UCSD-AML1 (cell line): ENCODE measurements around the gene HAUS8.
A peak's percentile ranks its signal among the peaks of the same experiment; 100 is the strongest.
"Not testable (repeated sequence)": the region's sequence is repeated elsewhere in the genome, so short reads cannot be mapped to it uniquely, and the experiment has no call there.

ENCODE experiments used
- DNase-seq: peaks from one replicate; lab custom pipeline; 2025; ENCODE audit not compliant: unreplicated experiment; lab: John Stamatoyannopoulos, UW

Gene HAUS8, protein sequence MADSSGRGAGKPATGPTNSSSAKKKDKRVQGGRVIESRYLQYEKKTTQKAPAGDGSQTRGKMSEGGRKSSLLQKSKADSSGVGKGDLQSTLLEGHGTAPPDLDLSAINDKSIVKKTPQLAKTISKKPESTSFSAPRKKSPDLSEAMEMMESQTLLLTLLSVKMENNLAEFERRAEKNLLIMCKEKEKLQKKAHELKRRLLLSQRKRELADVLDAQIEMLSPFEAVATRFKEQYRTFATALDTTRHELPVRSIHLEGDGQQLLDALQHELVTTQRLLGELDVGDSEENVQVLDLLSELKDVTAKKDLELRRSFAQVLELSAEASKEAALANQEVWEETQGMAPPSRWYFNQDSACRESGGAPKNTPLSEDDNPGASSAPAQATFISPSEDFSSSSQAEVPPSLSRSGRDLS

DNA sequence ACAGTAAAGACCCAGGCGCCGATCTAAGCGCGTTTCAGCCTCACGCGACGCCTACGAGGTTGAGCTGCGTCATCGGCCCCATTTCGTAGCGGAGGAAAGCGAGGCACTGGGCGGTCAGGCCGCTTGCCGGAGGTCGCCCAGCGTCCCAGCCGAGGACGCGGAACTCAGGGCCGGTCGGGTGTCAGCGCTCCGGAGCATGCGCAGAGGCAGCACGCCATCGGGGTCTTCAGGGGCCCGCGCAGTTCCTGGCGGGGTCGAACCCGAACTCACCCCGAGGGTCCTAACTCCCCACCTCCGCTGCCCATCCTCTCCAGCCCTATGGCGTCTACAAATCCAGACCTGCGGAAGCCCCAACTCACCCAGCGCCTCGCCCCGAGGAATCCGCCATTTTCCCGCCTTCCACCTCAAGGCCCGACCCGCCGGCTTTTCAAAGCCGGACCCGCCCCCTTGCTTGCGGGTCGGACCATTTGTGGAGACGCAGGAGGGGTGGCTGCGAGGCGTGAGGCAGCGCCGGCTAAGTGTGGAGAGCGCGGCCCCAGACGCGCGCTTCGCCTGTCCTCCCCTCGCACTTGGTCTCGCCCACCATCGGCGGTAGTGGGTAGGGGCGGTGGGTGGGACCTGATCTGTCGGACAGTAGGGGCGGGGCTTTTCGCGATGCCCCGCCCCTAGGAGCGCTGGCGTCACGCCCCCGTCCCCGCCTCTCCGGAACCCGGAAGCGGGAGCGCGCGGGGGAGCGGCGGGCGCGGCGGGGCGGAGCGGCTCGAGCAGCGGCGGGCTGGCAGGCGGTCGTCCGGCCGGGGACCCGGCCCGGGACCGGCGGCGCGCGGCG lies at the start of gene HAUS8, which contains the start of gene MYO9B:
Gene HAUS8, minus strand, starts transcription at position 418 of the 829 bp plus-strand sequence. Its CDS starts 30 bp downstream, at position 388.
Gene MYO9B, plus strand, starts transcription at position 743 of the 829 bp plus-strand sequence. CDS start 25,941 bp downstream, outside the sequence.
- peak; percentile 100 for DNase-seq

DNA sequence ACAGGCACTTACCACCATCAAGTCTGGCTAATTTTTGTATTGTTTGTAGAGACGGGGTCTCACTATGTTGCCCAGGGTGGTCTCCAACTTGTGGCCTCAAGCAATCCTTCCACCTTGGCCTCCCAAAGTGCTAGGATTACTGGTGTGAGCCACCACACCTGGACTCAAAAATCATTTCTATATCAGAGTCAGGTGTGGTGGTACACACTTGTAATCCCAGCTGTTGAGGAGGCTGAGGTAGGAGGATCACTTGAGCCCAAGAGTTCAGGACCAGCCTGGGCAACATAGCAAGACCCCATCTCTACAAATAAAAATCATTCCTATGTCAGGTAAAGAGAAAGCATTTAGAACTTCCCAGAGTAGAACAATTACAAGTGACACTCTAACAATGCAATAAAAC lies 48.8 kb upstream of the HAUS8 start:
- DNase-seq = no peak

DNA sequence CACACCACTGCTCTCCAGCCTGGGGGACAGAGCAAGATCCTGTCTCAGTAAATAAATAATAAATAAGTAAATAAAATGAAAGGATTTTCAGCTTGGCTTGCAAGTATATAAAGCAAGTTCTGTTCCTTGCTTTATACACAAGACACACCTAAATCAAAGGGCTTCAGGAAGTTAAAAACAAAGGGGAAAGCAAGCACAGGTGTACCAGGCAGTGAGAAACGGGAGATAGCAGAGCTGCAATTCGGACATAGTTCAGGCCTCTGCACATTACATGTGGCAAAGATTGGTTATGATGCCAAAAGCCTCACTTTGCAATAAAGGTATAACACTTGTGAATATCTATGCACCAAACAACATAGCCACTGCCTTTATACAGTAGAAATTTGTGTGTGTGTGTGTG lies 47.8 kb upstream of the HAUS8 start:
- no peak for DNase-seq

DNA sequence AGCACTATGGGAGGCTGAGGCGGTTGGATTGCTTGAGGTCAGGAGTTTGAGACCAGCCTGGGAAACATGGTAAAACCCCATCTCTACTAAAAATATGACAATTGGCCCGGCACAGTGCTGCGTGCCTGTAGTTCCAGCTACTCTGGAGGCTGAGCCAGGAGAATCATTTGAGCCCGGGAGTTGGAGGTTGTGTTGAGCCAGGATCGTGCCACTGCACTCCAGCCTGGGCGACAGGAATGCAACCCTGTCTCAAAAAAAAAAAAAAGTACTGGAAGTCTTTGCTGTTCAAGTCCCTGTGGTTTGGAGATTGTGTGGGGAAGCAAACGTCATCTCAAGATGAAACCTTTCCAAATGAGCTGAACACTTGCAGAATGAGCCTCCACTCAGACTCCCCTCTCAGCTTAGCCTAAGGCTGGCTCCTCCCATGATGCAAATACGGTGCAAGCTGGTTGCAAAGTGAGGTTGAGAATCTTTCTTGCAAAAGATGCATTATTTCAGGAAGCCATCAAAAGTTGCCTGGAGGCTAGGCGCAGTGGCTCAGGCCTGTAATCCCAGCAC lies 46.6 kb upstream of the HAUS8 start:
- no peak for DNase-seq

DNA sequence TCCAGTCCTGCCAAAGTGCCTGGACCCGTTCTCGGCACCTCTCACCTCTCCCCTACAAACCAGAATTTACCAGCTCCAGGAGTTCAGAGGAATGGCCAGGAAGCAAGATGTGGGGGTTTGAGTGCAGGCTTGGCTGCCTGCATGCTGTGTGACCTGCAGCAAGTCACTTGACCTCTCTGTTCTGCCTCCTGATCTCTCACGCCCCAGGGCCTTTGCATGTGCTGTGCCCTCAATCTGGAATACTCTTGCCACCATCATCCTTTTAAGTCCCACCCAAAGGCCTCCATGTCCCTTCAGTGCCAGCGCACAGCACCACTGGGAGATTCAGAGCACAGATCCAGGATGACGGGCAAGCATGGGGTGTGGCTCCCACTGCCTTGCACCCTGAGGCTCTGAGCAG lies 43.7 kb upstream of the HAUS8 start:
- no peak for DNase-seq

DNA sequence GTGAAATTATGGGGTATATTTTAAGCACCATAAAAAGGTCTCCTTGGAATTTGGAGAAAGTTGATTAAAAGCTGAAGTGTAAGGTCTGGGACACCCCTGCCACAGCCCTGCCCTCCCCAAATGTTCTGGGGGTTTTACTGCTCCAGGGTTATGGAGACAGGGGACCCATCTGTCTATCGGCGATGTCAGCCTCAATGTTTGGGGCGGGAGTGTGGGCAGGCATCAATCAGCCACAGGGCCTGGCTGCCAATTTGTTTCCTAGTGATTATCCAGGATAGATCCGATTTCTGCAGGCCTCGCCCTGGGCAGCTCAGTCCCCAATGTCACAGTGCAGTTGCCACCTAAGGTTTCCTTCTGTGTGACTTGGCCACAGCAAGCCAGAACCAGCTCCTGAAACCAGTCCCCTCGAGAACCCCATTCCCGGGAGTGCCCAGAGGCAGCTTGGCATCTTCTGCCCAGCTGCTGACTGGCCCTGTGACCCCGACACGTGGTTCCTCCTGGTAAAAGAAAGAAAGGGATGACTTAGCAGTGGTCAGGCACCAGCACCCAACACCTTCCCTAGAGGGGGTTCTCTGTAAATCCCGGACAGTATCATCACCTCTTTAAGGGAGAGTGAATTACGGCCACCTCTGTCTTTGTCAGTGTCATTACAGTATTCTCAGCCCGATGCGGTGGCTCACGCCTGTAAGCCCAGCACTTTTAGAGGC lies 41.9 kb upstream of the HAUS8 start:
- DNase-seq = no peak

DNA sequence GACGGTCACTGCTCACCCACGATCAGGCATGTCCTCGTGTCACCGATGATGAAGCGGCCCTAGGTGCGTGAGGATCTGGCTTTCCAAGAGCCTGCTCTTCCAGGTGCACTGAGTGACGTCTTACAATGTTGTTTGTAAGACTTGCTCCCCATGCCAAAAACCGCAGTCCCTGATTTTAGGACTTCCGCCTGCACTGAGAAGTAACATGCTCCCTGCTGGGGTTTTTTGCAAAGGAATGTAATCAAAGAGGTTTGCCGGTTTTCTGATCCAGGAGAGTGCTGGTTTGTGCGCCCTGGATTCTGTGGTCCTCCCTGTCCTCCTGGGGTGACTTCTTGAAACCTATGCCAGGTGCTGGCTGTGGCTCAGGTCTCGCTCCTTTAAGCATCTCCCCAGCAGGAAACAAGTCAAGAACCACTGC lies 39.2 kb upstream of the HAUS8 start:
- DNase-seq = no peak

DNA sequence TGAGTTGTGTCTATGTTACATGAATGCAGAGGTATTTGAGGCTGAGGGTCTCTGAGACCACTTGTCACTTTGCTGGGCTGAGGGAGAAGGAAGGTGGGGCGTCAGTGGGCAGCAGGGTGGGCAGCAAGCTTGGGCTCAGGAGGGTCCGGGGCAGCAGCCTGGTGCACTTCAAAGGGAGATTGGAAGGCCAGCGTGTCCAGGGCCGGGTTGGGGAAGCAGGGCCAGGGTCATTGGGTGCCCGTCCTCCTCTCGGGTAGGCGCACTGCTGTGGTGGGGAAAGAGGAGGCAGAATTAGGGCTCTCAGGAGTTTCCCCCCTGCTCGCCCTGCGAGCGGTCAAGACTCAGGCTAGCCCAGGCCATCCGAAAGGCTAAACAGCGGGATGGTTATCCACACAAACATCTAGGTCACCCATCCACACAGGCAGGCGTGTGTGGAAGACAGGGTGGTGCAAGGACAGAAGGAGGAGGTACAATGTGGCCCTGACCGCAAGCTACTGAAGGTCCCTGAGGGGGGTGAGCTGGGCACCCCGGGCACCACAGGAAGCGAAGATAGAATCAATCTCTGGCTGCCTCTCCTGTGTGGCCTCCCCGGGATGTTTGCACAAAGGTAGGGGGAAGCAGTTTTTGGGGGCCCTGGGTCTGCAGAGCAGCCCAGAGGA lies 38.0 kb upstream of the HAUS8 start:
- DNase-seq = no peak

DNA sequence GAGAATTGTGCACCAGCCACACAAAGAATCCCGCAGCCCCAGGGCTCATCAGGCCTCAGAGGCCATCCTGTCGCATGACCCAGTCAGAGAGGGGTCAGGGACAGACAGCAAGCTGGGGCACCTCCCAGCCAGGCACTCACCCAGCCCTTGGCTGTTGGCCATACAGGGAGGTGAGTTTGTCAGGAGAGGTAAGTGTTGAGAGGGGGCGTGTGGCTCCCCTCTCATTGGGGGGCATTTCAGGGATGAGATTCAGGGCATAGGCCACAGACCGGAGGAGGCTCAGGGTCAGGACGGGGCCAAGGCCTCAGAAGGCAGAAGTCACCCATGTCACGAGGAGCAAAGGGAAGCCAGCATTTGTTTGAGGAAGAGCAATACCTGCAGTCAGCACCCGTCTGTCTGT lies 37.4 kb upstream of the HAUS8 start:
- DNase-seq = no peak

DNA sequence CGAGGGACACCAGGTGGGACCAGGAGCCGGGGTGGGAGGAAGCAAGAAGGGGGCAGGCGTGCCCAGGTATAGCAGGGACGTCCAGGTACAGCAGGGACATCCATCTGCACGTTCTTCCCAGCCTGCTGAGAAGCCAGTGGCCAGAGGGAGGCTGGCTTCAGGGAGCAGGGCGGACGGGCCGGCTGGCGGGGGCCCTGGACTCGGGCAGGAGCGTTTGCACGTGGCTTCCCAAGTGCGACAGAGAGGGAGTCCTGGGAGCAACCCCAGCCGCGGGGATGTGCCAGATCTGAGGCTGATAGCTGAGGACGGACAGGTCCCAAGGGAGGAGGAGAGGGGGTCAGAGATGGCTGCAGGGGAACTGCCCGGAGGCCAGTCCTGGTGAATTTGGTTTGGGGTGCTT lies 37.0 kb upstream of the HAUS8 start:
- no peak for DNase-seq

DNA sequence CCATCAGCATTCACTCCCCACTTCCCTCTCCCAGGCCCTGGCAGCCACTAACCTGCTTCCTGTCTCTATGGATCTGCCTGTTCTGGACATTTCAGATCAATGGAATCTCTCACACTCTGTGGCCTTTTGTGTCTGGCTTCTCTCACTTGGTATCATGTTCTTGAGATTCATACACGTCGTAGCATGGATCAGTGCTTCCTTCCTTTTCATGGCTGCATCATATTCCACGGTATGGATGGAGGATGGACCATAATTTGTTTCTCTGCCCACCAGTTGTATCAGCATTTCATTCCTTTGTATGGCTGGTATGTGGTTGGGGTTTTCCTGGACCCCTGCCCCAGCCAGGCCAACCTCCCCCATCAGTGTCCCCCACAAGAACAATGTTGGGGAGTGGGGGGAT lies 36.5 kb upstream of the HAUS8 start:
- DNase-seq = no peak

DNA sequence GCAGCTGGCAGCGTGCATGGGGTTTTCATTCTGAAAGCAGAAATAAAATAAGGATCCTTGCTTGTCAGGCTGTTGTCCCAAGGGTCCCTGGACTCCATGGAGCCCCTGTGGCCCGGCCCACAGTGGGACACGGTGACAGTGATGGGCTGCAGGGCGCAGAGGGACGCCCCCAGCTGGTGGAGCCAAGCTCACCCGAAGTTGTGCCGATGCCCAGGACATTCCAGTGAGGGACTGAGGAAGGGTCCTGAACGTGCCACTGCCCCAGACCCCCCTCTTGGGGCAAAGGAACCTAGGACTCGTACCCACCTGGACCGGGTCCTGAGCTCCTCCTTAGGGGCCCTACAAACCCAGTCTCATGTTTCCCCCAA lies 35.3 kb upstream of the HAUS8 start:
- no peak for DNase-seq

DNA sequence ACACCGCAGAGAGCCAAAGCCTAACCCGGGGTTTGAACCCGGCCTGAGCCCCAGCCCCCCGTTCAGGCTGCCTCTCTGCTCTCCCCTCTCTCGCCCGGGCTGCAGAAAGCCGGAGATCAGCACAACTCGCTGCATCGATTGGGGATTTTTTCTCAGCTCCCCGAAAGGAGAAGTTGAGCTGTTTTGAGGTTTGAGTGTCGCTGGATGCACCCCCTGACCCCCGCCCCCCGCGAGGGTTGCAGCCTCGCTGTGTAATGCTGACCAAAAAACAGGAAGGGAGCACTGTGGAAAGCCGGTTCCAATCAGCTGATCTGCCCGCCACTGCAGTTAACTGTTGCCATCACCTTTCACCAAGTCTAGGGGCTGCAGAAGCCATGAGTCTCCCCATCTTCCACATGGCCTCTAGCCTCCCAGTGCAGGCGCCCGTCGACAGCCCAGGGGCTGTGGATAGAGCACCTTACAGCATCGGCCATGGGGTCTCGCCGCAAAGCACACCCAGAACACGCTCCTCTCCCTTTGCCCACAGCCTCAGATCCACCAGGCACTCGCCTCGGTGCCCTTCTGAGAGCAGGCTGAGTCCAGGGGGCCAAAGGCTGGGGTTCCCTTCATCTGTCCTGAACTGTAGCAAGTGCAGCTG lies 34.8 kb upstream of the HAUS8 start:
- DNase-seq = peak; percentile 71

DNA sequence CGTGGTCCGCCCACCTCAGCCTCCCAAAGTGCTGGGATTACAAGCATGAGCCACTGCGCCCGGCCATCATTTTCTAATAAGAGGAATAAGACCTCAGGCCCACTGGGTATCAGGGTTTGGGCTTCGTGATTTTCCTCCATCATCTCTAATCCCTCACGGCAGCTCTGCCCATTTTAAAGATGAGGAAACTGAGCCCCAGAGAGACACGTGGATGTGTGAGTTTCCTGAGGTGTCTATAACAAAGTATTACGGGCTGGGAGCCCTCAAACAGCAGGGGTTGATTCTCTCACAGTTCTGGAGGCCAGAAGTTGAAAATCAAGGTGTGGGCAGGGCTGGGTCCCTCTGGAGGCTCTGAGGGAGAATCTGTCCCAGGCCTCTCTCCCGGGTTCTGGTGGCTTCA lies 34.0 kb upstream of the HAUS8 start:
- no peak for DNase-seq

DNA sequence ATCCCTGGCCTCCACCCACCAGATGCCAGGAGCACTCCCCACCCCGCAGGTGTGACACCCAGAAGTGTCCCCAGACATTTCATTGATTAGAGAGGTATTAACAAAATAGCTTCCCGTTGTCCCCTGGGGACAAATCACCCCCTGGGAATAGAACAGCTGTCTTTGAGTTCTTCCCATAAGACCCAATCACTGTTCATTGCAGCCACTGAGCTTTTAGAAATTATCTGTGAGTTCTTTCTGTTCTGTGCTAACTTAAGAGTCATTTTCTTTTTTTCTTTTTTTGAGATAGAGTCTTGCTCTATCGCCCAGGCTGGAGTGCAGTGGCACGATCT lies 33.2 kb upstream of the HAUS8 start:
- DNase-seq = no peak

DNA sequence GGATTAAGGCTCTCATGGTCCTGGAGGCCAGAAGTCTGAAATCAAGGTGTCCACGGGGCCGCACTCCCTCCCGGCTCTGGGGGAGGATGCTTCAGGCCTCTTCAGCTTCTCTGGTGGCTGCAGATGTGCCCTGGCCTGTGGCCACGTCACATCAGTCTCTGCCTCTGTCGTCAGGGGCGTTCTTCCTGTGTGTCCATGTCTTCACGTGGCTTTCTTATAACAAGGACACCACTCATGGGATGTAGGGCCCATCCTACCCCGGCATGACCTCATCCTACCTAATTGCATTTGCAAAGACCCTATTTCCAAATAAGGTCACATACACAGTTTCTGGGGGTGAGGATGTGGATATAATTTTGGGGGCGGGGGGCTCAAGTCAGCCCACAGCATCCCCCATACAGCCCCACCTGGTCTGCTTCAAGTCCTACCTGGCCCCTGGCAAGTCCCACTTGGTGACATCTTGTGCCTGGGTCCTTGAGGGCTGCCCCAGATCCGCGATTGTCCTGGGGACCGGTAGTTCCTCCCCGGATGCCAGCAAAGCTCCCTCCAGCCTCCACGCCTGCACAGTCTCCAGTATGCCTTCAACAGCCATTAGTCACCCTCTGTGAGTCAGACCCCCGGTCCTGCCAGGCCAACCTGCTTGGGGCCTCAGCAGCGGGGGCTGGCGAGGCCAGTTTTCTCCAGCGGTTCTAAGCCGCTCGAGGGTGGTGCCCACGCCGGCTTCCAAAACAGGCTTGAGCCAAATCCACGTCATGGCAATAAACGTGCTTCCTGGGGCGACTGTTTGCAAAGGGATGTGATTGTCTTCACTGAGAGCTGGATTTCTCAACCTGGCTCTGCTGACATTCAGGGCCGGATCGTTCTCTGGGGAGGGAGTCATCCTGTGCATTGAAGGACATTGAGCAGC lies 32.5 kb upstream of the HAUS8 start:
- DNase-seq = peak; percentile 40

DNA sequence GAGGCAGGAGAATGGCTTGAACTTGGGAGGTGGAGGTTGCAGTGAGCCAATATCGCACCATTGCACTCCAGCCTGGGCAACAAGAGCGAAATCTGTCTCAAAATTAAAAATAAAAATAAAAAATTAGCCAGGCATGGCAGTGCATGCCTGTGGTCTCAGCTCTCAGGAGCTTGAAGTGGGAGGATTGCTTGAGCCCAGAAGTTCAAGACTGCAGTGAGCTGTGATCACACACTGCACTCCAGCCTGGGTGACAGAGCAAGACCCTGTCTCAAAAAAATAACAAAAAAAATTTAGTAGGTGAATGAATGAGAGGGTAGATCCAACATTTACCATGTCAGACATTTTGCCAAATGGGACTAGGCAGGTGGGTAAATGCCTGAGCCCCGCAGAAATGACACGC lies 31.7 kb upstream of the HAUS8 start:
- DNase-seq = not testable (repeated sequence)

DNA sequence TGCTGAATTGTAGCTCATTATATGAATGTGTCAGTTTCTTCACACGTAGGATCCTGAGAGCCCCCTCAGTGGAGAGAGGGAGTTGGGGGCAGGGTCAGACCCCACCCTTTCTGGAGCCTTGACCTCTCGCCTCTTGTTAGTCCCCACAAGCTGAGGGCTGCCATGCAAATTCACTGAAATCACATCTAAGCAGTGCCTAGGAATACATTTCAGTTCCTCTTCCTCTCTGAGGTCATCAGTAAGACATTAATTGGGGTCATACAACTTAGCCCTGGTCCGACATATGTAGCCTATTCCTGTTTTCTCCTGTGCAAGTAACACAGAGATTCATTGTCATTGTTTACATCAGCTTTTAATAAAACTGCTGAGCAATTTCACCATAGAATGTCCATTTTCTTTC lies 30.3 kb upstream of the HAUS8 start:
- no peak for DNase-seq

DNA sequence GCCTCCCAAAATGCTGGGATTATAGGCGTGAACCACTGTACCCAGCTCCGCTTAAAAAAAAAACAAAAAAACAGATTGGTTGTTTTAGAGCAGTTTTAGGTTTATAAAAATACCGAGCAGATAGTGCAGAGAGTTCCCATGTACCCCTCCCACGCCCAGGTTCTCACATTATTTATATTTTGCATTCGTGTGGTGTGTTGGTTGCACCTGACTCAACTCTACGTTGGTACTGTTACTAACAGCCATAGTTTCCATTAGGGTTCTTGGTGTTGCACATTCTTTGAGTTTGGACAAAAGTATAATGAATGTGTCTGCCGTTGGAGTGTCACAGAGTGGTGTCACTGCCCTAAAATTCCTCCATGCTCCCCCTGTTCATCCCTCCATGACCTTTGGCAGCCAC lies 29.4 kb upstream of the HAUS8 start:
- DNase-seq = no peak
